SK-N-SH (cell line): Measurements from ENCODE around the gene EPYC. TPM values are rescaled to one million over a fixed set of nuclear protein-coding genes. Genes with fewer than 3 reads are reported as not detected.

Source experiments
- CTCF ChIA-PET: fragments of 300-600, 350-600 bp; formaldehyde crosslinking; extraction: SDS; loops from one replicate; lab custom pipeline; 2021; lab: Yijun Ruan, JAX
- POLR2A ChIA-PET: fragments of 350-600 bp; sonication (Branson Sonifier 250); formaldehyde crosslinking; extraction: SDS; loops from one replicate; lab custom pipeline; 2020; ENCODE audit warnings: antibody characterized with exemption, inconsistent platforms; lab: Yijun Ruan, JAX
- DNase-seq: peaks from one replicate; pipeline ENCODE4 v3.0.0; 2012
- H2AFZ ChIP-seq: fragments of 200-600 bp; sonication (generic); 2 replicates; pipeline ENCODE4 v1.8.1; 2016; ENCODE audit warnings: antibody characterized with exemption, mild to moderate bottlenecking, low read depth
- H3F3A ChIP-seq: fragments of 200-600 bp; sonication (generic); replicated peaks from 2 replicates; pipeline ENCODE3; 2016; ENCODE audit warnings: antibody characterized with exemption, mild to moderate bottlenecking; ENCODE audit not compliant: insufficient read depth
- H3K27ac ChIP-seq, 2 experiments: fragments of 200-500 bp in 1 of 2; fragments of 200-600 bp in 1 of 2; sonication (Bioruptor generic) in 1 of 2; sonication (generic), shearing (Covaris generic) in 1 of 2; 2 replicates each; pipeline versions ENCODE4 v1.5.1 to v1.6.1; 2014 to 2016; ENCODE audit warnings: low read depth in 2 of 2, inconsistent platforms in 1 of 2, low read length in 1 of 2, mild to moderate bottlenecking in 1 of 2, mixed read lengths in 1 of 2
- H3K27me3 ChIP-seq: fragments of 200-600 bp; sonication (generic), shearing (Covaris generic); 2 replicates; pipeline ENCODE4 v1.6.1; 2016; ENCODE audit warnings: mixed run types; ENCODE audit not compliant: insufficient read depth
- H3K36me3 ChIP-seq, 2 experiments: fragments of 200-500 bp in 1 of 2; fragments of 200-600 bp in 1 of 2; sonication (Bioruptor generic) in 1 of 2; sonication (generic) in 1 of 2; replicated peaks in 1 of 2; 2 replicates each; pipeline versions ENCODE3 to v1.5.1; 2014 to 2016; ENCODE audit warnings: low read length in 1 of 2, mild to moderate bottlenecking in 1 of 2; ENCODE audit not compliant: insufficient read depth in 2 of 2, control insufficient read depth in 1 of 2
- H3K4me1 ChIP-seq, 2 experiments: fragments of 200-500 bp in 1 of 2; fragments of 200-600 bp in 1 of 2; sonication (Bioruptor generic) in 1 of 2; sonication (generic), shearing (Covaris generic) in 1 of 2; 2 replicates each; pipeline versions ENCODE4 v1.5.1 to v1.6.1; 2014 to 2016; ENCODE audit warnings: low read depth in 1 of 2, low read length in 1 of 2, mixed run types in 1 of 2; ENCODE audit not compliant: insufficient read depth in 2 of 2, control insufficient read depth in 1 of 2
- H3K4me2 ChIP-seq: fragments of 200-600 bp; sonication (generic), shearing (Covaris generic); 2 replicates; pipeline ENCODE4 v1.6.1; 2017; ENCODE audit warnings: mixed run types
- H3K4me3 ChIP-seq, 2 experiments: fragments of 200-500 bp in 1 of 2; fragments of 200-600 bp in 1 of 2; sonication (Bioruptor generic) in 1 of 2; sonication (generic), shearing (Covaris generic) in 1 of 2; 2 replicates each; pipeline versions ENCODE4 v1.5.1 to v1.8.1; 2014 to 2016; ENCODE audit warnings: low read depth in 2 of 2, inconsistent platforms in 1 of 2, low read length in 1 of 2, mild to moderate bottlenecking in 1 of 2, mixed read lengths in 1 of 2, moderate library complexity in 1 of 2
- H3K79me2 ChIP-seq: fragments of 200-600 bp; sonication (generic); 2 replicates; pipeline ENCODE4 v1.8.1; 2017; ENCODE audit warnings: mild to moderate bottlenecking; ENCODE audit not compliant: insufficient read depth
- H3K9ac ChIP-seq: fragments of 200-600 bp; sonication (generic); 2 replicates; pipeline ENCODE4 v1.6.1; 2017; ENCODE audit warnings: mixed run types
- H3K9me2 ChIP-seq: fragments of 200-600 bp; sonication (generic); 2 replicates; pipeline ENCODE4 v1.6.1; 2017; ENCODE audit warnings: mixed run types
- H3K9me3 ChIP-seq: fragments of 200-600 bp; sonication (generic); 2 replicates; pipeline ENCODE4 v1.6.1; 2017; ENCODE audit warnings: mixed run types, mild to moderate bottlenecking, moderate library complexity
- H4K20me1 ChIP-seq: fragments of 200-600 bp; sonication (generic); 2 replicates; pipeline ENCODE4 v1.6.1; 2017; ENCODE audit warnings: mild to moderate bottlenecking, mixed run types; ENCODE audit not compliant: insufficient read depth
- EP300 ChIP-seq, 2 experiments: IDR thresholded peaks; 2 replicates each; pipeline versions ENCODE4 v1.4.0 to v1.6.1; 2012; ENCODE audit warnings: borderline replicate concordance in 1 of 2, low read depth in 1 of 2, low read length in 1 of 2
- FOXM1 ChIP-seq: IDR thresholded peaks from 2 replicates; pipeline ENCODE4 v1.4.0; 2012; ENCODE audit warnings: low read depth, mild to moderate bottlenecking
- GABPA ChIP-seq: IDR thresholded peaks from 2 replicates; pipeline ENCODE4 v1.4.0; 2012; ENCODE audit warnings: low read depth, mild to moderate bottlenecking
- GATA2 ChIP-seq: sonication (generic); formaldehyde crosslinking; IDR thresholded peaks from 2 replicates; pipeline ENCODE4 v1.5.0; 2020; ENCODE audit warnings: mild to moderate bottlenecking, missing genetic modification reagents
- JUND ChIP-seq: IDR thresholded peaks from 2 replicates; pipeline ENCODE4 v1.4.0; 2012
- MEF2A ChIP-seq: IDR thresholded peaks from 2 replicates; pipeline ENCODE4 v1.4.0; 2012; ENCODE audit warnings: low read depth, borderline replicate concordance
- MXI1 ChIP-seq: IDR thresholded peaks from 2 replicates; pipeline ENCODE4 v1.6.1; 2012; ENCODE audit warnings: mild to moderate bottlenecking, low read depth, low read length, improper control_type of control experiment
- REST ChIP-seq: IDR thresholded peaks from 2 replicates; pipeline ENCODE4 v1.6.1; 2012; ENCODE audit warnings: mild to moderate bottlenecking, low read depth, low read length, moderate library complexity
- RFX5 ChIP-seq: IDR thresholded peaks from 2 replicates; pipeline ENCODE4 v1.6.1; 2012; ENCODE audit warnings: mild to moderate bottlenecking, improper control_type of control experiment, low read length
- RXRA ChIP-seq: IDR thresholded peaks from 2 replicates; pipeline ENCODE4 v1.4.0; 2012; ENCODE audit warnings: low read depth, mild to moderate bottlenecking, borderline replicate concordance
- TCF12 ChIP-seq: IDR thresholded peaks from 2 replicates; pipeline ENCODE4 v1.4.0; 2012
- YY1 ChIP-seq: IDR thresholded peaks from 2 replicates; pipeline ENCODE4 v1.4.0; 2012; ENCODE audit warnings: low read depth, mild to moderate bottlenecking
- ZBTB33 ChIP-seq: IDR thresholded peaks from 2 replicates; pipeline ENCODE4 v1.4.0; 2012; ENCODE audit warnings: low read depth, borderline replicate concordance
- WGBS: methylation state at CpG from one replicate; pipeline ENCODE4 v1.1.6; 2017; ENCODE audit warnings: low lambda C conversion rate; 5-methylcytosine and 5-hydroxymethylcytosine counted together
- polyA plus RNA-seq, 3 experiments: library from polyadenylated mRNA; depleted of rRNA; stranded (reverse); fragments of >200 nt; gene quantifications; 2 replicates each; pipeline ENCODE4 v1.2.3, GENCODE V29; 2012
- TF ChIP-seq, protein P1 (sequence below): fragments of 200-600 bp; sonication (generic); IDR thresholded peaks from 2 replicates; pipeline ENCODE4 v1.6.1; 2017; ENCODE audit warnings: antibody characterized with exemption, mild to moderate bottlenecking, moderate library complexity
- TF ChIP-seq, protein P2 (sequence below): fragments of 150-350 bp; IDR thresholded peaks from 2 replicates; pipeline ENCODE4 v1.6.1; 2017; ENCODE audit warnings: antibody characterized with exemption, low read length, low read depth, borderline replicate concordance
- TF ChIP-seq, protein P3 (sequence below): IDR thresholded peaks from 2 replicates; pipeline ENCODE4; 2012

EPYC gene
- polyA plus RNA-seq, 1 of the 3 experiments (the other 2 are of a cell fraction) = not detected

DNA sequence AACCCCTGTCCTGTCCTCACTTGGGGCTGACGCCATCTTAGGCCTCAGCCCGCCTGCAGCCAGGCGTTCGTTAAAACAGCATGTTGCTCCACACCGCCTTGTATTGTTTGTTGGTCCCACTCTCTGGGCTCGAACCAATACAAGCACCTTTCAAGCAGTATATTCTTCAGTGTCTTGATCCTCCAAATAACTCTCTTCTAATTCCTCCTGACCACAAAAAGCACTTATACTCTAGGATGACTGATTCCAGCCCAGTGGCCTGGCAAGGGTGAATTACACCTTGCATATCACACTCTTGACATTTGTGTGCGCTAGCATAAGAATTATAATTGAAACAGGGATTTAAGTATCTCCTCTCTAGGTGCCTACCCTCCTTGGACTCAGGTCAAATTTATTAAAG, 56.9 kb downstream of the EPYC start:
- H3K36me3 ChIP-seq = no peaks in the 10 kb centered on the region
- no peaks in the 10 kb centered on the region for H3F3A ChIP-seq
- H3K4me2 ChIP-seq = no peak overlapping the region
- no peak for DNase-seq
- no peaks in the 10 kb centered on the region for H3K9me2 ChIP-seq
- no peaks in the 10 kb centered on the region for H3K27me3 ChIP-seq
- no peak overlapping the region for H3K4me3 ChIP-seq
- POLR2A ChIA-PET = no interaction called here
- 89% methylated on average over 7 of the region's 7 CpGs for WGBS
- no peak overlapping the region for H3K9ac ChIP-seq
- H3K79me2 ChIP-seq = no peaks in the 10 kb centered on the region
- H3K4me1 ChIP-seq = no peaks in the 10 kb centered on the region
- CTCF ChIA-PET = no interaction called here
- H3K9me3 ChIP-seq = no peaks in the 10 kb centered on the region
- no peak overlapping the region for H2AFZ ChIP-seq
- TF ChIP-seq MEF2A (no peak), GATA2 (CRISPR knock-in tag) (no peak), RXRA (no peak), TCF12 (no peak), JUND (no peak), GABPA (no peak), MXI1 (no peak), ZBTB33 (no peak), EP300 (IDR thresholded peaks at IDR 0.05; ENCODE audit: borderline replicate concordance in 1 of 2, low read depth in 1 of 2, low read length in 1 of 2) (no peak), RFX5 (no peak), FOXM1 (no peak), REST (no peak), YY1 (no peak)
- TF ChIP-seq, protein P1, sequence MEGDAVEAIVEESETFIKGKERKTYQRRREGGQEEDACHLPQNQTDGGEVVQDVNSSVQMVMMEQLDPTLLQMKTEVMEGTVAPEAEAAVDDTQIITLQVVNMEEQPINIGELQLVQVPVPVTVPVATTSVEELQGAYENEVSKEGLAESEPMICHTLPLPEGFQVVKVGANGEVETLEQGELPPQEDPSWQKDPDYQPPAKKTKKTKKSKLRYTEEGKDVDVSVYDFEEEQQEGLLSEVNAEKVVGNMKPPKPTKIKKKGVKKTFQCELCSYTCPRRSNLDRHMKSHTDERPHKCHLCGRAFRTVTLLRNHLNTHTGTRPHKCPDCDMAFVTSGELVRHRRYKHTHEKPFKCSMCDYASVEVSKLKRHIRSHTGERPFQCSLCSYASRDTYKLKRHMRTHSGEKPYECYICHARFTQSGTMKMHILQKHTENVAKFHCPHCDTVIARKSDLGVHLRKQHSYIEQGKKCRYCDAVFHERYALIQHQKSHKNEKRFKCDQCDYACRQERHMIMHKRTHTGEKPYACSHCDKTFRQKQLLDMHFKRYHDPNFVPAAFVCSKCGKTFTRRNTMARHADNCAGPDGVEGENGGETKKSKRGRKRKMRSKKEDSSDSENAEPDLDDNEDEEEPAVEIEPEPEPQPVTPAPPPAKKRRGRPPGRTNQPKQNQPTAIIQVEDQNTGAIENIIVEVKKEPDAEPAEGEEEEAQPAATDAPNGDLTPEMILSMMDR = no peak
- TF ChIP-seq, protein P2, sequence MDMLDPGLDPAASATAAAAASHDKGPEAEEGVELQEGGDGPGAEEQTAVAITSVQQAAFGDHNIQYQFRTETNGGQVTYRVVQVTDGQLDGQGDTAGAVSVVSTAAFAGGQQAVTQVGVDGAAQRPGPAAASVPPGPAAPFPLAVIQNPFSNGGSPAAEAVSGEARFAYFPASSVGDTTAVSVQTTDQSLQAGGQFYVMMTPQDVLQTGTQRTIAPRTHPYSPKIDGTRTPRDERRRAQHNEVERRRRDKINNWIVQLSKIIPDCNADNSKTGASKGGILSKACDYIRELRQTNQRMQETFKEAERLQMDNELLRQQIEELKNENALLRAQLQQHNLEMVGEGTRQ = no peak
- TF ChIP-seq, protein P3, sequence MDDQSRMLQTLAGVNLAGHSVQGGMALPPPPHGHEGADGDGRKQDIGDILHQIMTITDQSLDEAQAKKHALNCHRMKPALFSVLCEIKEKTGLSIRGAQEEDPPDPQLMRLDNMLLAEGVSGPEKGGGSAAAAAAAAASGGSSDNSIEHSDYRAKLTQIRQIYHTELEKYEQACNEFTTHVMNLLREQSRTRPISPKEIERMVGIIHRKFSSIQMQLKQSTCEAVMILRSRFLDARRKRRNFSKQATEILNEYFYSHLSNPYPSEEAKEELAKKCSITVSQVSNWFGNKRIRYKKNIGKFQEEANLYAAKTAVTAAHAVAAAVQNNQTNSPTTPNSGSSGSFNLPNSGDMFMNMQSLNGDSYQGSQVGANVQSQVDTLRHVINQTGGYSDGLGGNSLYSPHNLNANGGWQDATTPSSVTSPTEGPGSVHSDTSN = no peak
- H4K20me1 ChIP-seq = no peaks in the 10 kb centered on the region
- H3K27ac ChIP-seq = no peak overlapping the region
